K562 (cell line): ENCODE measurements around the gene SVEP1.

Experiments used
- ARNT ChIP-seq, 2 experiments: fragments of 450-650 bp; IDR thresholded peaks; 2 replicates each; pipeline ENCODE4 v1.6.1; 2016; ENCODE audit warnings: mild to moderate bottlenecking in 1 of 2
- BACH1 ChIP-seq: fragments of 200-800 bp; sonication (Bioruptor generic); IDR thresholded peaks from 2 replicates; pipeline ENCODE4 v1.6.1; 2016; ENCODE audit warnings: missing genetic modification characterization, missing compliant biosample characterization
- CTCF ChIP-seq, 3 experiments: IDR thresholded peaks in 2 of 3; conservative IDR thresholded peaks in 1 of 3; 2 replicates each; pipeline ENCODE4 v1.5.1; 2011 to 2012; ENCODE audit warnings: low read length in 3 of 3, mild to moderate bottlenecking in 3 of 3, control low read depth in 2 of 3, improper control_type of control experiment in 1 of 3, inconsistent platforms in 1 of 3, low read depth in 1 of 3, mixed read lengths in 1 of 3, moderate library complexity in 1 of 3; ENCODE audit not compliant: insufficient read depth in 2 of 3
- ETS2 ChIP-seq: IDR thresholded peaks from 2 replicates; pipeline ENCODE4 v1.6.1; 2016; ENCODE audit warnings: borderline replicate concordance, missing genetic modification characterization, mild to moderate bottlenecking, moderate library complexity, missing compliant biosample characterization; ENCODE audit not compliant: poor library complexity, severe bottlenecking
- HDAC8 ChIP-seq: fragments of 450-650 bp; IDR thresholded peaks from 2 replicates; pipeline ENCODE4 v1.6.1; 2016; ENCODE audit warnings: mild to moderate bottlenecking, missing genetic modification characterization, moderate library complexity, missing compliant biosample characterization
- KDM1A ChIP-seq, 2 experiments: fragments of 450-650 bp; IDR thresholded peaks; 2 replicates each; pipeline ENCODE4 v1.6.1; 2016; ENCODE audit warnings: mild to moderate bottlenecking in 2 of 2
- MXI1 ChIP-seq: IDR thresholded peaks from 2 replicates; pipeline ENCODE4 v1.6.1; 2011; ENCODE audit warnings: low read depth, mild to moderate bottlenecking, improper control_type of control experiment, low read length
- PATZ1 ChIP-seq: fragments of 250-450 bp; sonication (Bioruptor Pico); IDR thresholded peaks from 2 replicates; pipeline ENCODE4 v1.5.0; 2020; ENCODE audit warnings: mild to moderate bottlenecking, borderline replicate concordance
- POLR2A ChIP-seq: fragments of 450-650 bp; conservative IDR thresholded peaks from 2 replicates; pipeline ENCODE4 v1.6.1; 2016
- POLR2AphosphoS2 ChIP-seq: IDR thresholded peaks from 2 replicates; pipeline ENCODE4 v1.6.1; 2012; ENCODE audit warnings: low read length, improper control_type of control experiment
- SOX6 ChIP-seq: fragments of 450-650 bp; IDR thresholded peaks from 2 replicates; pipeline ENCODE4 v1.6.1; 2014; ENCODE audit warnings: mild to moderate bottlenecking
- SREBF2 ChIP-seq: sonication (generic); formaldehyde crosslinking; IDR thresholded peaks from 2 replicates; pipeline ENCODE4 v1.4.0; 2020; ENCODE audit warnings: mild to moderate bottlenecking, missing genetic modification reagents
- ZNF133 ChIP-seq: fragments of 250-450 bp; sonication (Bioruptor Pico); IDR thresholded peaks from 2 replicates; pipeline ENCODE4 v1.4.0; 2020; ENCODE audit warnings: mild to moderate bottlenecking

GRCh38 chr9:110332766-110333165 is 246.8 kb downstream of the SVEP1 start:
- TF ChIP-seq CTCF (IDR thresholded peaks at IDR 0.05 in 2 of 3, conservative IDR thresholded peaks at IDR 0.05 in 1 of 3; ENCODE audit: insufficient read depth in 2 of 3, low read depth in 1 of 3, low read length in 3 of 3): no peak
- no peak for TF ChIP-seq MXI1
- TF ChIP-seq POLR2A: no peak
- no peak for TF ChIP-seq PATZ1
- TF ChIP-seq POLR2AphosphoS2: no peak
- TF ChIP-seq SREBF2 (CRISPR knock-in tag): no peak
- TF ChIP-seq ZNF133 (CRISPR knock-in tag): no peak
- TF ChIP-seq SOX6: no peak
- TF ChIP-seq ARNT (IDR thresholded peaks at IDR 0.05): no peak
- no peak for TF ChIP-seq HDAC8
- TF ChIP-seq KDM1A (IDR thresholded peaks at IDR 0.05): no peak
- TF ChIP-seq BACH1: no peak
- TF ChIP-seq ETS2 (tag): no peak
